OCI-LY3 (cell line): Measurements from ENCODE around the gene ADAMTS2.

Source experiments
- CTCF ChIP-seq: fragments of 200-600, 300-600 bp; sonication (generic); IDR thresholded peaks from 2 replicates; pipeline ENCODE4 v1.5.1; 2014; ENCODE audit warnings: antibody characterized with exemption, low read length, low read depth
- EZH2phosphoT487 ChIP-seq: fragments of 200-600 bp; shearing (Covaris generic); IDR thresholded peaks from 2 replicates; pipeline ENCODE4 v1.6.1; 2018; ENCODE audit warnings: antibody characterized with exemption, mixed run types, low read depth

GRCh38 chr5:179336871-179337795, 8.1 kb downstream of the ADAMTS2 start:
- TF ChIP-seq CTCF (no peak), EZH2phosphoT487 (no peak)
